ENCODE data around the gene PPM1H. TPM values are rescaled to one million over a fixed set of nuclear protein-coding genes. Genes with fewer than 3 reads are reported as not detected.
A peak's percentile ranks its signal among the peaks of the same experiment; 100 is the strongest.

PPM1H gene
- total and polyA plus RNA-seq, 8 donors = 0.29 to 12.5 (median 3.7) TPM

DNA sequence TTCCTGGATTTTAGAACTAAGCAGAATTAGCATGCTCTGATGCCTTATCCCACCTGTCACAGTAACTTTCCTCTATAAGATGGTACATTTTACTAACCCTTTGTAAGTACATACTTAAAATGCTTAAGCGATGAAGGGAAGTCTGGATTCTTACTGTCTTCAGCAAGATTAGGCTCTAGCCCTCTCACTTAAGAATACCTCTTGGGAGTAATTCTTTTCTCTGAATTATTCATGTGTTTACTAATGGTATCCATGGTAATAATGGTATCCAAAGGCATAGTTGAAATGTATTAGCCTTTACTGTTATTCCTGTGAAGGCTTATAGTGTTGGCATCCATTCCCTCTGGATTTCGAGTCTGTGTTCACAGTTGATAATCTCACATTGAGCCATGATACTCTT is 291.5 kb downstream of the PPM1H start:
- intact Hi-C loops (cut with DNase I; ENCODE audit: low total_unique reads) = no loop called here
- no peaks in the 10 kb centered on the region for H3K27me3 ChIP-seq
- H3K27ac ChIP-seq = no peak overlapping the region
- WGBS, 5 donors = 77 to 93% (median 87%) methylated on average over 2 of the region's 2 CpGs
- peaks cover 3 to 10% (median 6%) of the 10 kb centered on the region in 4 donors for H3K4me1 ChIP-seq
- H3K9me3 ChIP-seq = no peaks in the 10 kb centered on the region
- H3K36me3 ChIP-seq = peaks cover 0 to 8% (median 2%) of the 10 kb centered on the region in 4 donors
- TF ChIP-seq POLR2AphosphoS5 (IDR thresholded peaks at IDR 0.05) = no peak
- TF ChIP-seq EP300 (IDR thresholded peaks at IDR 0.05) = no peak
- TF ChIP-seq POLR2A (IDR thresholded peaks at IDR 0.05) = no peak
- TF ChIP-seq, protein P1, sequence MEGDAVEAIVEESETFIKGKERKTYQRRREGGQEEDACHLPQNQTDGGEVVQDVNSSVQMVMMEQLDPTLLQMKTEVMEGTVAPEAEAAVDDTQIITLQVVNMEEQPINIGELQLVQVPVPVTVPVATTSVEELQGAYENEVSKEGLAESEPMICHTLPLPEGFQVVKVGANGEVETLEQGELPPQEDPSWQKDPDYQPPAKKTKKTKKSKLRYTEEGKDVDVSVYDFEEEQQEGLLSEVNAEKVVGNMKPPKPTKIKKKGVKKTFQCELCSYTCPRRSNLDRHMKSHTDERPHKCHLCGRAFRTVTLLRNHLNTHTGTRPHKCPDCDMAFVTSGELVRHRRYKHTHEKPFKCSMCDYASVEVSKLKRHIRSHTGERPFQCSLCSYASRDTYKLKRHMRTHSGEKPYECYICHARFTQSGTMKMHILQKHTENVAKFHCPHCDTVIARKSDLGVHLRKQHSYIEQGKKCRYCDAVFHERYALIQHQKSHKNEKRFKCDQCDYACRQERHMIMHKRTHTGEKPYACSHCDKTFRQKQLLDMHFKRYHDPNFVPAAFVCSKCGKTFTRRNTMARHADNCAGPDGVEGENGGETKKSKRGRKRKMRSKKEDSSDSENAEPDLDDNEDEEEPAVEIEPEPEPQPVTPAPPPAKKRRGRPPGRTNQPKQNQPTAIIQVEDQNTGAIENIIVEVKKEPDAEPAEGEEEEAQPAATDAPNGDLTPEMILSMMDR (IDR thresholded peaks at IDR 0.05) = no peak
- DNase-seq = no peak
- no peak overlapping the region for H3K4me3 ChIP-seq

DNA sequence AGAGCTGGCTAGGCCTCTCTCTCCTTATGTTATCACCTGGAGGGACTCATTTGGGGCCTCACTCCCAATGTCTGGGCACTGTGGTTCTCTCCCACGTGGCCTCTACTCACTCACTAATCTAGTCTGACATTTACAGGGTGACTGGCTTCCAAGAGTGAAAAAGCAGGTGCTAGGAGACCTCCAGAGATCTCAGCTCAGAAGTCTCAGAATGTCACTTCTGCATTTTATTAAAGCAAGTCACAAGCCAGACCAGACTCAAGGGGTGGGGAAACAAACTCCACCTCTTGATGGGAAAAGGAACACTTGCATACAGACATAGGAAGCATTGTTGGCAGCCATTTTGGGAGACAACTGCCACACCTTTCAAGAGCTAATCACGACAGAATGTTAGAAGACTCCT is 292.5 kb downstream of the PPM1H start:
- H3K27me3 ChIP-seq = no peaks in the 10 kb centered on the region
- no peaks in the 10 kb centered on the region for H3K9me3 ChIP-seq
- no peak overlapping the region for H3K27ac ChIP-seq
- H3K4me3 ChIP-seq = no peak overlapping the region
- peaks cover 3 to 10% (median 6%) of the 10 kb centered on the region in 4 donors for H3K4me1 ChIP-seq
- TF ChIP-seq, protein P1 (IDR thresholded peaks at IDR 0.05) = no peak
- TF ChIP-seq EP300 (IDR thresholded peaks at IDR 0.05) (no peak), POLR2A (IDR thresholded peaks at IDR 0.05) (no peak)
- intact Hi-C loops (cut with DNase I; ENCODE audit: low total_unique reads) = no loop called here
- peaks cover 0 to 4% (median 0%) of the 10 kb centered on the region in 4 donors for H3K36me3 ChIP-seq
- 71 to 84% (median 77%) methylated on average over 2 of the region's 2 CpGs for WGBS, 5 donors
- DNase-seq = no peak

DNA sequence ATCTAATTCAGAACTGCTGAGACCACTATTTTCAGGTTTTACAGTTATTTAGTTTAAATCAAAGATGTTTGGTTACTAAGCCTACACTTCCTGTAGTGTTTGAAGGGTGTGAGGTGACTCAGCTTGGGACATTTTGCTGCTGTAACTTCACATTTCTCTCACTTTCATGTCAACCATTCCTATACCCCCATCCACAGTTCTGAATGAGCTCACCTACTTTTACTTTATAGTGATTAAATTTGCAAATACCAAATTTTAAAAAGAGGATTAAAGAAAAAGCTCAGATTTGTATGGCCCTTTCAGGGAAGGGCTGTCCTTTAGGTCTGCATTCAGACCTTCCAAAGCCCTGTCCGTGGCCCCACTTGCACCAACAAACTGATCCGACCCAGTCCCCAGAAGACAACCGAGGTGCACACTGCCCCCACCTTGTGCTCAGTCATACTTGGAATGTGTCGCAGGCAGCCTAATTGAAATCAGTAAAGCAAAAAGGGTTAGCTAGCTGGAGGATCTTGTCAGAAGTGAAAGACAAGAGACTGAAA is 294.0 kb downstream of the PPM1H start:
- Histone ChIP-seq H3K4me3 (no peak overlapping the region), H3K36me3 (no peaks in the 10 kb centered on the region), H3K4me1 (peaks cover 3 to 10% (median 6%) of the 10 kb centered on the region in 4 donors), H3K27me3 (no peaks in the 10 kb centered on the region), H3K27ac (peak overlapping the region in 1 of 5 donors; percentile 10), H3K9me3 (no peaks in the 10 kb centered on the region)
- 65 to 78% (median 73%) methylated on average over 4 of the region's 4 CpGs for WGBS, 5 donors
- TF ChIP-seq, protein P1 (IDR thresholded peaks at IDR 0.05) = no peak
- TF ChIP-seq POLR2A (IDR thresholded peaks at IDR 0.05) (no peak), EP300 (IDR thresholded peaks at IDR 0.05) (no peak), POLR2AphosphoS5 (IDR thresholded peaks at IDR 0.05) (no peak)
- intact Hi-C loops (cut with DNase I; ENCODE audit: low total_unique reads) = no loop called here
- DNase-seq = no peak

DNA sequence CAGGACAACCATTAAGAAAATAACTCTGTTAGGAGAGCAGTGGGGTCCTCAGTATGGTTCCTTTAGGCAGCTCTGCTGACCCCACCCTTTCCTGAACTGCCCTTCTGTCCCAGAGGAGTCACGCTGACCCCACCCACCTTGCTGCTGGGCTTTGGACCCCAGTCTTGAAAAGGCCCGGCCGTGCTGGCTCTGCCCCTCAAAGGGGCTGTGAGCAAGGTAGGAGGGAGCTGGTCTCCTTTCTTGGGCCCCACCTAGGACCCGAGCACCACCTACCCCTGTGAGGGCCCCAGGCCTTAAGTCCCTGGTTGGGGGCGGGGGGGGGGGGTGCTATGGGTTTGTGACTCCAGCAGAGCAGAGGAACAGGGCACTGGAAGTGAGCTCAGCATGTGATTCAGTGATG is 297.3 kb downstream of the PPM1H start:
- Histone ChIP-seq H3K27me3 (peaks cover 0 to under 1% (median 0%) of the 10 kb centered on the region in 3 donors), H3K27ac (no peak overlapping the region), H3K4me1 (peaks cover 9 to 16% (median 10%) of the 10 kb centered on the region in 4 donors), H3K9me3 (no peaks in the 10 kb centered on the region), H3K36me3 (no peaks in the 10 kb centered on the region), H3K4me3 (no peak overlapping the region)
- WGBS, 5 donors = 73 to 84% (median 82%) methylated on average over 5 of the region's 5 CpGs
- TF ChIP-seq, protein P1 (IDR thresholded peaks at IDR 0.05) = no peak
- no peak for TF ChIP-seq POLR2AphosphoS5 (IDR thresholded peaks at IDR 0.05)
- no peak for TF ChIP-seq POLR2A (IDR thresholded peaks at IDR 0.05)
- TF ChIP-seq EP300 (IDR thresholded peaks at IDR 0.05) = no peak
- intact Hi-C loops (cut with DNase I; ENCODE audit: low total_unique reads) = no loop called here
- DNase-seq = no peak

All from stomach (tissue), 9 donors.